Keratinocyte (primary cell): Measurements from ENCODE around the gene RGS21.

Source experiments
- CTCF ChIP-seq, 3 experiments: IDR thresholded peaks in 1 of 3; conservative IDR thresholded peaks in 1 of 3; optimal IDR thresholded peaks in 1 of 3; 2 replicates in 2 of 3; 3 replicates in 1 of 3; pipeline versions ENCODE3 to v1.5.1; 2011; ENCODE audit warnings: low read length in 3 of 3, mild to moderate bottlenecking in 3 of 3, moderate library complexity in 2 of 3, control low read depth in 1 of 3, inconsistent platforms in 1 of 3; ENCODE audit not compliant: insufficient read depth in 2 of 3; ENCODE audit errors: extremely low read depth in 1 of 3
- EZH2 ChIP-seq: IDR thresholded peaks from one replicate; pipeline ENCODE4 v1.6.1; 2012; ENCODE audit warnings: inconsistent platforms, mild to moderate bottlenecking, low read length, moderate library complexity

DNA sequence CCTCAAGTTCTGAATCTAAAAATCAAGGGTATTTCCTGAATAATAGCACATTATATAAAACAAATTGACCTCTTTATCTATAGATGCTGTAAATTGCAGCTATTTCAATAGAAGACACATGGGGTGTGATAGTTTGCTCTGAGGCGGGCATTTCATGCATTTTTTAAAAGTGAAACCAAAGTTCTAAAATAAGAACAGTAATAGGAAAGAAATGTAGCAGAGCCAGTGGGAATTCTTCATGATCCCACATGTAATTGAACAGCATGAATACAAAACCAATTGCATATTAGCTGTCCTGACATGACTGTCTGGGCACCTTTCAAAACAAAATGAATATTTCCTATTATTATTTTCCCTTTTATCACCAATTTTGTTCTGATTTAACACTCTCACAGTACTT, 85.0 kb downstream of the RGS21 start:
- TF ChIP-seq CTCF (optimal IDR thresholded peaks at IDR 0.05 in 1 of 3, IDR thresholded peaks at IDR 0.05 in 1 of 3, conservative IDR thresholded peaks at IDR 0.05 in 1 of 3; ENCODE audit: extremely low read depth in 1 of 3, insufficient read depth in 2 of 3, low read length in 3 of 3) (no peak), EZH2 (no peak)
